Prostate gland (tissue), 2 donors: ENCODE results near the gene KDM8. TPM values are rescaled to one million over a fixed set of nuclear protein-coding genes. Genes with fewer than 3 reads are reported as not detected.

Experiments
- DNase-seq: peaks from one replicate; pipeline ENCODE4 v3.0.0-alpha.2; 2019; ENCODE audit warnings: low spot score
- H3K27ac ChIP-seq, 2 donors: fragments of 200-600 bp; sonication (generic); 2 replicates each; pipeline ENCODE4 v1.5.1; 2017 to 2019
- H3K27me3 ChIP-seq: fragments of 200-600 bp; sonication (generic); replicated peaks from 2 replicates; pipeline ENCODE4 v1.5.1; 2019; ENCODE audit not compliant: insufficient read depth
- H3K36me3 ChIP-seq, 2 donors: fragments of 200-600 bp; sonication (generic); 1 replicate in 1 of 2; 2 replicates in 1 of 2; pipeline versions ENCODE4 v1.5.1 to v1.8.1; 2017 to 2019
- H3K4me1 ChIP-seq: fragments of 200-600 bp; sonication (generic); replicated peaks from 2 replicates; pipeline ENCODE4 v1.5.1; 2019
- H3K4me3 ChIP-seq, 2 donors: fragments of 200-600 bp; sonication (generic); 2 replicates each; pipeline ENCODE4 v1.5.1; 2017 to 2019
- H3K9me3 ChIP-seq: fragments of 200-600 bp; sonication (generic); 2 replicates; pipeline ENCODE4 v1.5.1; 2017
- POLR2A ChIP-seq: fragments of 450-650 bp; IDR thresholded peaks from one replicate; pipeline ENCODE4 v1.6.1; 2016; ENCODE audit warnings: antibody characterized with exemption, mild to moderate bottlenecking
- POLR2AphosphoS5 ChIP-seq: sonication (generic); formaldehyde crosslinking; IDR thresholded peaks from one replicate; pipeline ENCODE4 v1.6.1; 2017; ENCODE audit warnings: antibody characterized with exemption
- WGBS: methylation state at CpG from one replicate; pipeline ENCODE4 v1.1.5; 2018; 5-methylcytosine and 5-hydroxymethylcytosine counted together
- intact Hi-C: fragments of 100-400 bp; cut with DNase I; formaldehyde crosslinking; loops from one replicate; pipeline ENCODE4 v1.14.2; 2022
- total RNA-seq, 2 donors: library from RNA; depleted of rRNA; stranded (reverse); fragments of >200 nt; gene quantifications; one replicate each; pipeline ENCODE4 v1.1.0, GENCODE V29; 2016
- TF ChIP-seq, protein P1 (sequence below), 4 experiments: fragments of 200-600 bp in 2 of 4; fragments of 450-650 bp in 2 of 4; sonication (generic) in 2 of 4; IDR thresholded peaks; 1 replicate in 3 of 4; 2 replicates in 1 of 4; pipeline ENCODE4 v1.5.1; 2016 to 2019; ENCODE audit warnings: antibody characterized with exemption in 4 of 4, mild to moderate bottlenecking in 2 of 4, moderate library complexity in 2 of 4

KDM8 gene
- total RNA-seq, 2 donors from 2014 or later, result 5.6 to 15.3 TPM

DNA sequence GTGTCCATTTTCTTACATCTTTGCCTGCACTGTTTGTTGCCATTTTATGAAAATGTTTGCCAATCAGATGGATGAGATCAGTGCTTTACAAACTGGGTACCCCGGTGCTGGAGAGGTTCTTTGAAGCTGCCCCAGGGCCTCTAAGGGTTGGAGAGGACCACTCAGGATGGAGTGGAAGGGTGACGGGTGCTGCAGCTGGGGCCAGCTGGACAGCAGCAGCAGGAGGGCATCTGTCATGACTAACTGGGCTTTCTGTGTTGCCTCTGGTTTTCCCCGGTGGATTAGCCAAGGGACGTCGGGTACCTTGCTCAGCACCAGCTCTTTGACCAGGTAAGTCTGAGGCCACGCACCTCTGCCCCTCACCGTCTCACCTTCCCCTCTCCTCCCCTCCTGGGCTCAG, 12.3 kb downstream of the KDM8 start:
- Histone ChIP-seq H3K27me3 (no peaks in the 10 kb centered on the region), H3K4me3 (no peak overlapping the region), H3K36me3 (no peaks in the 10 kb centered on the region), H3K9me3 (no peaks in the 10 kb centered on the region), H3K4me1 (no peaks in the 10 kb centered on the region), H3K27ac (no peak overlapping the region)
- WGBS, result 94% methylated on average over 7 of the region's 7 CpGs
- DNase-seq, result no peak
- intact Hi-C loops, result no loop called here
- TF ChIP-seq POLR2AphosphoS5 (no peak), POLR2A (no peak)
- TF ChIP-seq, protein P1, sequence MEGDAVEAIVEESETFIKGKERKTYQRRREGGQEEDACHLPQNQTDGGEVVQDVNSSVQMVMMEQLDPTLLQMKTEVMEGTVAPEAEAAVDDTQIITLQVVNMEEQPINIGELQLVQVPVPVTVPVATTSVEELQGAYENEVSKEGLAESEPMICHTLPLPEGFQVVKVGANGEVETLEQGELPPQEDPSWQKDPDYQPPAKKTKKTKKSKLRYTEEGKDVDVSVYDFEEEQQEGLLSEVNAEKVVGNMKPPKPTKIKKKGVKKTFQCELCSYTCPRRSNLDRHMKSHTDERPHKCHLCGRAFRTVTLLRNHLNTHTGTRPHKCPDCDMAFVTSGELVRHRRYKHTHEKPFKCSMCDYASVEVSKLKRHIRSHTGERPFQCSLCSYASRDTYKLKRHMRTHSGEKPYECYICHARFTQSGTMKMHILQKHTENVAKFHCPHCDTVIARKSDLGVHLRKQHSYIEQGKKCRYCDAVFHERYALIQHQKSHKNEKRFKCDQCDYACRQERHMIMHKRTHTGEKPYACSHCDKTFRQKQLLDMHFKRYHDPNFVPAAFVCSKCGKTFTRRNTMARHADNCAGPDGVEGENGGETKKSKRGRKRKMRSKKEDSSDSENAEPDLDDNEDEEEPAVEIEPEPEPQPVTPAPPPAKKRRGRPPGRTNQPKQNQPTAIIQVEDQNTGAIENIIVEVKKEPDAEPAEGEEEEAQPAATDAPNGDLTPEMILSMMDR (IDR thresholded peaks at IDR 0.05), result no peak

DNA sequence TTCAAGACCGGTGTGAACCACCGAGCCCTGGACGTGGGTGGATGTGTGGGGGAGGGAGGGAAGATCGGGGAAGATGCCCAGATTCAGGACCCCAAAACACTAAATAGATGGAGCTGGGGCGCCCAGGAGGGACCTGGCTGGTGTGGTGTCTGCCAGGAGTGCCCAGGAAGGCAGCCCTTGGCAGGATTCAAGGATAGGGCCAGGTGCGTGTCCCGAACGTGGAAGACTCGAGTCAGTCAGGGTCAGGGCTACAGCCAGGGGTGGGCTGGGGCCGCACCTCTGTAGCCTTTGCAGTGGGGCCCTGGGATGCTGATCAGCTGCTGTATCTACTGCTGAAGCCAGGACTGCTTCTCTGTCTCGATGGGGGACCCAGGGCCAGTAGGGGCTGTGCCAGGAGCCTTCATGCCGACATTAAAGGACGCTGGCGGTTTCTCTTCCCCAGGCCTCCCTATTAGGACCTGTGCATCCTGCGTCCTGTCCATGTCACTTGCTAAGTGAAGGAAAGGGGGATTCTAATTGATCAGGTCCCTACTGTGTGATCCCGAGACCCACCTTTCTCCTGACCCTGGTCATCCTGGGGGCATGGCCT, 13.1 kb downstream of the KDM8 start:
- TF ChIP-seq POLR2AphosphoS5 (no peak), POLR2A (no peak)
- TF ChIP-seq, protein P1 (IDR thresholded peaks at IDR 0.05), result no peak
- Histone ChIP-seq H3K27me3 (no peaks in the 10 kb centered on the region), H3K27ac (no peak overlapping the region), H3K4me1 (no peaks in the 10 kb centered on the region), H3K4me3 (no peak overlapping the region), H3K36me3 (no peaks in the 10 kb centered on the region), H3K9me3 (no peaks in the 10 kb centered on the region)
- no peak for DNase-seq
- intact Hi-C loops, result no loop called here
- WGBS, result 89% methylated on average over 16 of the region's 16 CpGs

DNA sequence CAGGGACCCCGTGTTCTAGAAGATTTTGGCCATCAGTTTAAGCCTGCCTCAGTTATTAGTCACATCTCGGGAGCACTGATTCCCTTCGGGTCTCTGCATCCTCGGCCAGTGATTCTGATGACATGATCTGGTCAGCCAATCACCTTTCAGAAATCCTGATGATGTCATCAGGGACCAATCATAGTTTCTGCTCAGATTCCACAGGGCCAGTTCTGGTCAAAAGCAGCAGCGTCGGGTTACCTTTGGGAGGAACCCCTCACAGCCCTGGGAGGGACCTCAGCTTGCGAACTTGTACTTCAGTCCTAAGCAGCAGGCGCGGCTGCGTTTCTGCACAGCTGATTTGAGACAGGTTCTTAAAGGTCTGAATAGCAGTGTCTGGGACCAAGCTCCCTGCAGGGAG, 13.9 kb downstream of the KDM8 start:
- TF ChIP-seq, protein P1 (IDR thresholded peaks at IDR 0.05), result no peak
- no peak for TF ChIP-seq POLR2AphosphoS5
- no peak for TF ChIP-seq POLR2A
- Histone ChIP-seq H3K27me3 (no peaks in the 10 kb centered on the region), H3K27ac (peak overlapping the region in 1 of 2 donors; percentile 13), H3K9me3 (no peaks in the 10 kb centered on the region), H3K4me1 (no peaks in the 10 kb centered on the region), H3K36me3 (no peaks in the 10 kb centered on the region), H3K4me3 (no peak overlapping the region)
- WGBS, result 64% methylated on average over 10 of the region's 10 CpGs
- intact Hi-C loops, result no loop called here
- DNase-seq, result no peak

DNA sequence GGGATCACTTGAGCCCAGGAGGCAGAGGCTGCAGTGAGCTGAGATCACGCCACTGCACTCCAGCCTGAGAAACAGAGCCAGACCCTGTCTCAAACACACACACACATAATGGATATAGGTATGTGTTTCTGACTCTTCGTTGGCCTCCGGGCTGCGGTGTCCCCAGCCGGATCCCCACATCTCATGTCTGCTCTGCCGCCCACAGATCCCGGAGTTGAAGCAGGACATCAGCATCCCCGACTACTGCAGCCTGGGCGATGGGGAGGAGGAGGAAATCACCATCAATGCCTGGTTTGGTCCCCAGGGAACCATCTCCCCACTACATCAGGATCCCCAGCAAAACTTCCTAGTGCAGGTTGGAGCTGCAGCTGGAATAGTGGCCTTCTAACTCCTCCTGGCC, 15.4 kb downstream of the KDM8 start:
- Histone ChIP-seq H3K4me1 (no peaks in the 10 kb centered on the region), H3K4me3 (no peak overlapping the region), H3K27me3 (no peaks in the 10 kb centered on the region), H3K9me3 (no peaks in the 10 kb centered on the region), H3K36me3 (no peaks in the 10 kb centered on the region), H3K27ac (no peak overlapping the region)
- TF ChIP-seq, protein P1 (IDR thresholded peaks at IDR 0.05), result no peak
- TF ChIP-seq POLR2AphosphoS5, result no peak
- no peak for TF ChIP-seq POLR2A
- intact Hi-C loops, result no loop called here
- no peak for DNase-seq
- WGBS, result 94% methylated on average over 9 of the region's 9 CpGs

DNA sequence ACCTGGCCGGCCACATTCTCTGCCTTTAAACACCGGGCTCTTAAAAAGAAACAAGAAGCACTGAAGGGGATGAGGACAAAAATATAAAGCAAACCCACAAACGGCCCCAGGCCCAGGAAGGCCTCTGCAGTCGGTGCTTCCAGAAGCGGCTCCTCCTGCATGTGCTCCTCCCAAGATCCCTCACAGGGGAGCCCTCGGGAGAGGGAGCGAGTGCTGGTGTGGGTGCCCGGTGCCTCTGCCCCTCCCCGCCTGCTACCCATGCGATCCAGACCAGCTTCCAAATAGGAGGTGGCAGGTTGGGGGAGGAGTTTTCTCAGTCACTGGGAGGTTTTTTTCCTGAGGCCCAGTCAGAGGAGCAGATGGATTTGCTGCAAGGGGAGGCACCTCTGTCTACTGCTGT, 15.8 kb downstream of the KDM8 start:
- TF ChIP-seq, protein P1 (IDR thresholded peaks at IDR 0.05), result no peak
- TF ChIP-seq POLR2A, result no peak
- no peak for TF ChIP-seq POLR2AphosphoS5
- intact Hi-C loops, result no loop called here
- Histone ChIP-seq H3K9me3 (no peaks in the 10 kb centered on the region), H3K36me3 (no peaks in the 10 kb centered on the region), H3K27ac (no peak overlapping the region), H3K4me3 (no peak overlapping the region), H3K4me1 (no peaks in the 10 kb centered on the region), H3K27me3 (no peaks in the 10 kb centered on the region)
- no peak for DNase-seq
- 81% methylated on average over 10 of the region's 10 CpGs for WGBS
